GM18867 (cell line): ENCODE data around the gene FOXK1.
"Not testable (repeated sequence)": the region's sequence is repeated elsewhere in the genome, so short reads cannot be mapped to it uniquely, and the experiment has no call there.

Source experiments
- ATAC-seq: cut with Tn5 transposase; IDR thresholded peaks from one replicate; pipeline ENCODE4 v1.9.1; 2021; ENCODE audit warnings: mild to moderate bottlenecking, moderate library complexity; ENCODE audit not compliant: unreplicated experiment

FOXK1 gene

GRCh38 chr7:4782333-4783291, 100.5 kb downstream of the FOXK1 start:
- ATAC-seq, result no peak

GRCh38 chr7:4783292-4783652, 101.2 kb downstream of the FOXK1 start:
- ATAC-seq, result no peak

- no peak for ATAC-seq
These were observed 101.8 kb downstream of the FOXK1 start for GRCh38 chr7:4783762-4784351.

- no peak for ATAC-seq
These were observed 102.7 kb downstream of the FOXK1 start for GRCh38 chr7:4784799-4785198.

DNA sequence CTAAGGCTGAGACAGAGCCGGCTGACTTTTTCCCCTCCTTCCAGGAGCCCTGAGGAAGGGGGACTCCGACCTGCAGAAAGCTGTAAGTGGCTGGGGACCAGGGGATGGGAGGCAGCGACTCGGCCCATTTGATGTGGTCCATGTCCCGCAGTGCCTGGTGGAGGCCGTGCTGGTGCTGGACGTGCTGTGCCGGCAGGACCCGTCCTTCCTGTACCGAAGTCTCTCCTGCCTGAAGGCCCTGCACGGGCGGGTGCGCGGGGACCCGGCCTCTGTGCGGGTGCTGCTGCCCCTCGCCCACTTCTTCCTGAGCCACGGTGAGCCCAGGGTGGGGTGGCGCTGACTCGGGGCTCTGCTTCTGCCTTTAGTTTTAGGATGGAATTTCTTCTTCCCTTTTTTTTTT, 103.3 kb downstream of the FOXK1 start:
- no peak for ATAC-seq

DNA sequence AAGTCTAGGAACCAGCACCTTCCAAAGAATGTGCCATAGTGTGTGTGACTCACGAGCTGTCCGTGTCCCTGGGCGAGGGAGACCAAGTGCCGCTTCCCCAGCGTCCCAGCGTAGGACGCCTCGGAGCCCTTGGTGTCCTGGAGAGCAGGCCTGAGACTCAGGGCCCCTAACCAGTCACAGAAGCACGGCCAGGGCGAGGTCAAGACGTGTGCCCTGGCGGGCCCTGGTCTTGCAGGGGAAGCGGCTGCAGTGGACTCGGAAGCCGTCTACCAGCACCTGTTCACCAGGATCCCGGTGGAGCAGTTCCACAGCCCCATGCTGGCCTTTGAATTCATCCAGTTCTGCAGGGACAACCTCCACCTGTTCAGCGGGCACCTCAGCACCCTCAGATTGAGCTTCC, 103.9 kb downstream of the FOXK1 start:
- no peak for ATAC-seq

- ATAC-seq, result no peak
These were observed 105.4 kb downstream of the FOXK1 start for GRCh38 chr7:4787541-4787940.

DNA sequence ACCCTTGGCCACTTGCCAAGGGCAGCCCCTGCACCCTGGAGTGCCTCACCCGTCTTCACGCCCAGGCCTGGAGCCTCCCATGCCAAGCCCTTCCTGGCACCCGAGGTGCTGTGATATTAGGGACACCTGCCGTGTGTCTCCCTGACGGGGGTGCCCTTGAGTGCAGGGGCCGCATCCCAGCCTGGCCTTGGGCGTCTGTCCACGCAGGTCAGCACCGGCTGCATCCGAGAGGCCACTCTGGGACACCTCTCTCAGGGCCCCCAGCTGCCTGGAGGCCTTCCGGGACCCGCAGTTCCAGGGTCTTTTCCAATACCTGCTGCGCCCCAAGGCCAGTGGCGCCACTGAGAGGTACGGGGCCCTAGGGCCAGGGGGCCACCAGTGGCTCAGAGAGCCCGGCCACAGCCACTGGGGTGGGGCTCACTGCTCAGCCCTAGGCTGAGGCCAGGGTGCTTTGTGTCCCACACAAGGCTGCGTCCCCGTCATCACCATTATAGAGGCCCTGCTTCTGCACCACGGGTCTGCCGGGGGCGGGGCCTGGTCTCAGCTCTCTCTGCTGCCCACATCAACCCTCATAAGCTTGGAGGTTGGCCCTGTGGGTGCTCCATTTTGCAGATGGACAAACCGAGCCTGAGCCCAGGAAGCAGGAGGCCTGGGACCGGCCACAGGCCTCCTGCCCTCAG, 106.0 kb downstream of the FOXK1 start:
- ATAC-seq, result no peak

DNA sequence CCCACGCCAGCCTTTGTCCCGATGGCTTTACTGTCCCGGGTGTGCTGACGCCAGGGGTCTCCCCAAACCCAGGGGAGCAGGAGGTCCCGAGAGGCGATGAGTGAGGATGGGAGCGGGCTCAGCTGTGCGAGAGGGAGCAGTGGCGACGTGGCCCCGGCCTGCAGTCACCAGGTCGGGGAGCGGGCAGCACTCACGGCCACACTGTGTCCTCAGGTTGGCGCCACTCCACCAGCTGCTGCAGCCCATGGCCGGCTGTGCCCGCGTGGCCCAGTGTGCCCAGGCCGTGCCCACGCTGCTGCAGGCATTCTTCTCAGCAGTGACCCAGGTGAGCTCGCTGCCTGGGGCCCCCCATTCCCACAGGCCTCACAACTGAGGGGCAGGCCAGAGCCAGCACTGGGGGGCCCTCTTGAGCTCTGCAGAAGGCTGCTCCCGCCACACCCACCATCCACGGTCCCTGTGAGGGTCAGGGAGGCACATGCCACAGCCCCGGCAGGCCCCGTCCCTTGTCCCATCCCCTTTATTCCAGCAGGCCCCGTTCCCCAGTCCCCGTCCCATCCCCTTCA, 106.6 kb downstream of the FOXK1 start:
- ATAC-seq, result no peak

- ATAC-seq, result no peak
These were observed 107.3 kb downstream of the FOXK1 start for GRCh38 chr7:4789194-4790077.

GRCh38 chr7:4790078-4790465, 108.0 kb downstream of the FOXK1 start:
- ATAC-seq, result no peak

DNA sequence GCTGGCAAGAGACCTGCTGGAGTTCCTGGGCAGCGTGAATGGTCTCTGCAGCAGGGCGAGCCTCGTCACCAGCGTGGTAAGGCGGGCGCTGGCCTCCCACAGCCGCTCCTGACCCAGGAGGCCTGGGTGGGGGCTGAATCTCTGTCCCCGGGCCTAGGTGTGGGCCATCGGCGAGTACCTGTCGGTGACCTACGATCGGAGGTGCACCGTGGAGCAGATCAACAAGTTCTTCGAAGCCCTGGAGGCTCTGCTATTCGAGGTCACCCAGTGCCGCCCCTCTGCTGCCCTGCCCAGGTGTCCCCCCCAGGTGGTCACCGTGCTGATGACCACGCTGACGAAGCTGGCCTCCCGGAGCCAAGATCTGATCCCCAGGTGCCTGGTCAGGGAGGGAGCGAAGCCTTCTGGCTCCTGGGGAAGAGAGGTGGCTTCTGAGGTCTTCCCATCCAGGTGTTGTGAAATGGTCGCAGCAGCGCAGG, 108.5 kb downstream of the FOXK1 start:
- ATAC-seq, result no peak

- no peak for ATAC-seq
These were observed 109.1 kb downstream of the FOXK1 start for GRCh38 chr7:4791101-4791737.

GRCh38 chr7:4791738-4792536, 109.8 kb downstream of the FOXK1 start:
- ATAC-seq, result no peak

DNA sequence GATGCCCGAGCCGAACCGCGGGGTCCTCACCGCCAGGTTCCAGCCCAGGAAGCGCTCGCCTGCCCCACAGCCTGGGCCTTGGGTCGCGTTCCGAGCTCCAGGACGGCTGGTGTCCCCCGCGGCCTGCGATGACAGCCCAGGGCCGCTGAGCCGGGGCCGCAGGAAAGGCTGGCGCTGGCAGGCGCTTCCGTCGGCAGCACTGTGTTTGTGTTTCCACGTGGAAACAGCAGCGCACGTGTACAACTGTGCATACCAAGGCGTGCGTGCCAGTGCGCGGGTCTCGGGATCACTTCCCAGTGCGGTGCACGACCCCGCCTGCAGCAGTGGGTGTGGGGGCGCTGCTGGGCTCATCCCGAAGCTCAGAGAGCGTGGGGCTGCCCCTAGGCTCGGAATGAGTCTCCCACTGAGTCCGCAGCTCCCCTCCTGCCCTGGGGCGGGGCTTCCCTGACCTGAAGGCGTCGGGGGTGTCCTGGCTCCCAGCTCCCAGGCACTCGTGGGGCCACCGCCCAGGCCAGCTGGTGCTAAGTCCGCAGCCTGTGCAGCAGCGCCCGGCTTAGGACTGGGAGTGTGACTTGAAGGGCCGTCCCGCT, 110.5 kb downstream of the FOXK1 start:
- ATAC-seq, result no peak

- ATAC-seq, result not testable (repeated sequence)
These were observed 111.4 kb downstream of the FOXK1 start for GRCh38 chr7:4793385-4793993.

GRCh38 chr7:4794171-4794570, 112.1 kb downstream of the FOXK1 start:
- not testable (repeated sequence) for ATAC-seq
